ENCODE results near the gene GPHN. TPM values are rescaled to one million over a fixed set of nuclear protein-coding genes. Genes with fewer than 3 reads are reported as not detected.
A peak's percentile ranks its signal among the peaks of the same experiment; 100 is the strongest.

The GPHN gene
- total RNA-seq, 1 experiment from 2014 or later, result 13.4 TPM

- no peak for DNase-seq (ENCODE audit: low read depth)
These were observed 699.9 kb downstream of the GPHN start for GRCh38 chr14:67207810-67208209.

DNA sequence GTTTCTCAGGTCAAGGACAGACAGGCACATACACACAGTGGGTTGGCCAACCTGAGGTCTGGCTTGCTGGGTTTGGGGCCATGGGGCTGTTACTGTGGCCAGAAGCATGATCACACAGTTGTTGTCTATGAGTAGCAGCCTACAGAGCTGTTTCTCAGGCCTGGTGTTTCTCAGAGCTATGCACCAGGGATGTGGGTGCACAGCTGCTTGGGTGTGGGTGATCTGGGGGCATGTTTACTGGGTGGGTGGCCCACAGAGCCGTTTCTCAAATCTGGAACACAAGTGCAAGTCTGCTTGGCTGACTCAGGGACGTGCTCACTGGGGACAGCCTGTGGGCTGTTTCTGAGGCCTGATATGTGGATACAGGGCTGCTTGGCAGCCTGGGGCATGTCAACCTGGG lies 710.2 kb downstream of the GPHN start:
- DNase-seq (ENCODE audit: low read depth), result no peak

GRCh38 chr14:67221248-67221981 lies 713.5 kb downstream of the GPHN start:
- peak; percentile 83 for DNase-seq (ENCODE audit: low read depth)

- no peak for DNase-seq (ENCODE audit: low read depth)
These were observed 714.0 kb downstream of the GPHN start for GRCh38 chr14:67221982-67222328.

GRCh38 chr14:67225523-67225922 lies 717.6 kb downstream of the GPHN start:
- no peak for DNase-seq (ENCODE audit: low read depth)

- DNase-seq (ENCODE audit: low read depth), result peak; percentile 56
These were observed 720.5 kb downstream of the GPHN start for GRCh38 chr14:67228325-67228984.

Other genes with a start within 250 kb of the GPHN start
- gene CCDC196, start 21.8 kb upstream of the GPHN start, total RNA-seq (2014; rRNA removed; shearing (Covaris generic)), result not detected in 2 replicates

Measured in HT1080 (cell line).